K562 (cell line): ENCODE results near the gene C4orf54. TPM values are rescaled to one million over a fixed set of nuclear protein-coding genes. Genes with fewer than 3 reads are reported as not detected.
A peak's percentile ranks its signal among the peaks of the same experiment; 100 is the strongest.

Experiments
- ATAC-seq: fragments of 200-7000 bp; cut with Tn5 transposase; 3 replicates; pipeline ENCODE4 v1.9.1; 2020; ENCODE audit warnings: moderate library complexity
- BruUV-seq: library from RNA; stranded (reverse); fragments of 400-500 nt; replicated peaks from 2 replicates; lab custom pipeline; 2021; lab: Mats Ljungman, UMichigan
- CTCF ChIA-PET: fragments of 300-600 bp; formaldehyde crosslinking; extraction: SDS; loops from one replicate; lab custom pipeline; 2021; ENCODE audit warnings: low intra/inter-chr PET ratio; lab: Yijun Ruan, JAX
- POLR2A ChIA-PET: fragments of 300-600, 350-650 bp; sonication (Branson Sonifier 250); formaldehyde crosslinking; extraction: SDS; loops from one replicate; lab custom pipeline; 2021; ENCODE audit warnings: antibody characterized with exemption, inconsistent platforms; lab: Yijun Ruan, JAX
- DNase-seq, 4 experiments: peaks; one replicate each; pipeline versions ENCODE4 v3.0.0 to v3.0.0-alpha.2; 2011 to 2018; ENCODE audit warnings: low spot score in 3 of 4, mixed read lengths in 3 of 4; ENCODE audit errors: extremely low read depth in 1 of 4
- FAIRE-seq: peaks from 2 replicates; lab custom pipeline; 2011; peaks lifted over from hg19 to GRCh38; lab: Jason Lieb, UNC
- H2AFZ ChIP-seq: 2 replicates; pipeline ENCODE4 v1.6.0; 2011; ENCODE audit warnings: low read depth, low read length, control low read depth, inconsistent platforms
- H3K27ac ChIP-seq: fragments of 200-600 bp; 3 replicates; pipeline ENCODE4 v1.8.0; 2011; ENCODE audit warnings: low read depth, mild to moderate bottlenecking, control low read depth, inconsistent platforms, low read length, moderate library complexity, mixed read lengths; ENCODE audit errors: extremely low read depth
- H3K27me3 ChIP-seq, 2 experiments: fragments of 300-600 bp in 1 of 2; 2 replicates in 1 of 2; 3 replicates in 1 of 2; pipeline versions ENCODE4 v1.6.0 to v1.8.0; 2011; ENCODE audit warnings: inconsistent platforms in 2 of 2, low read length in 2 of 2, mild to moderate bottlenecking in 1 of 2, mixed read lengths in 1 of 2, moderate library complexity in 1 of 2; ENCODE audit not compliant: control insufficient read depth in 2 of 2, insufficient read depth in 2 of 2
- H3K36me3 ChIP-seq: fragments of 300-600 bp; 3 replicates; pipeline ENCODE4 v1.8.0; 2011; ENCODE audit warnings: mild to moderate bottlenecking, low read length, inconsistent platforms; ENCODE audit not compliant: control insufficient read depth, insufficient read depth
- H3K4me1 ChIP-seq, 2 experiments: fragments of 200-600 bp in 1 of 2; replicated peaks in 1 of 2; 2 replicates in 1 of 2; 3 replicates in 1 of 2; pipeline versions ENCODE4 v1.5.1 to v1.8.0; 2011; ENCODE audit warnings: inconsistent platforms in 2 of 2, low read length in 2 of 2, mild to moderate bottlenecking in 1 of 2, mixed read lengths in 1 of 2, moderate library complexity in 1 of 2; ENCODE audit not compliant: control insufficient read depth in 2 of 2, insufficient read depth in 2 of 2
- H3K4me2 ChIP-seq: 2 replicates; pipeline ENCODE4 v1.6.1; 2011; ENCODE audit warnings: low read length, control low read depth, inconsistent platforms, mixed read lengths; ENCODE audit not compliant: insufficient read depth
- H3K4me3 ChIP-seq: fragments of 200-600 bp; sonication (generic), shearing (Covaris generic); 2 replicates; pipeline ENCODE4 v1.5.1; 2016; ENCODE audit warnings: control low read depth, inconsistent platforms
- H3K79me2 ChIP-seq: fragments of 200-600 bp; 3 replicates; pipeline ENCODE4 v1.8.0; 2011; ENCODE audit warnings: low read length, inconsistent platforms; ENCODE audit not compliant: control insufficient read depth, insufficient read depth
- H3K9ac ChIP-seq, 2 experiments: 2 replicates each; pipeline versions ENCODE4 v1.6.0 to v1.6.1; 2011; ENCODE audit warnings: low read depth in 2 of 2, low read length in 2 of 2, control low read depth in 1 of 2, inconsistent platforms in 1 of 2, mild to moderate bottlenecking in 1 of 2, mixed read lengths in 1 of 2; ENCODE audit not compliant: insufficient read depth in 1 of 2
- H3K9me1 ChIP-seq: one replicate; pipeline ENCODE4 v1.6.0; 2011; ENCODE audit warnings: inconsistent platforms, mild to moderate bottlenecking, low read length, moderate library complexity; ENCODE audit not compliant: control insufficient read depth, insufficient read depth
- H3K9me3 ChIP-seq: replicated peaks from 2 replicates; pipeline ENCODE4 v1.5.1; 2011; ENCODE audit warnings: low read depth, low read length, inconsistent platforms; ENCODE audit not compliant: control insufficient read depth, insufficient read depth
- H4K20me1 ChIP-seq: replicated peaks from 2 replicates; pipeline ENCODE4 v1.6.1; 2011; ENCODE audit warnings: low read length, inconsistent platforms, mixed read lengths; ENCODE audit not compliant: control insufficient read depth, insufficient read depth
- BRCA1 ChIP-seq, 2 experiments: fragments of 450-650 bp in 1 of 2; sonication (generic) in 1 of 2; formaldehyde crosslinking in 1 of 2; IDR thresholded peaks; 2 replicates each; pipeline versions ENCODE4 v1.5.0 to v1.6.1; 2017 to 2020; ENCODE audit warnings: mild to moderate bottlenecking in 1 of 2, missing genetic modification reagents in 1 of 2
- CEBPB ChIP-seq: fragments of 450-650 bp; IDR thresholded peaks from 2 replicates; pipeline ENCODE4 v1.6.1; 2016; ENCODE audit warnings: missing genetic modification characterization, missing compliant biosample characterization
- CEBPG ChIP-seq, 3 experiments: fragments of 200-800 bp in 1 of 3; sonication (Bioruptor generic) in 1 of 3; sonication (generic) in 1 of 3; formaldehyde crosslinking in 1 of 3; IDR thresholded peaks in 2 of 3; conservative IDR thresholded peaks in 1 of 3; 2 replicates each; pipeline versions ENCODE4 v1.6.1 to v1.8.0; 2016 to 2022; ENCODE audit warnings: missing compliant biosample characterization in 2 of 3, missing genetic modification characterization in 2 of 3, mild to moderate bottlenecking in 1 of 3, missing genetic modification reagents in 1 of 3
- DMBX1 ChIP-seq: fragments of 250-450 bp; sonication (Bioruptor Pico); IDR thresholded peaks from 2 replicates; pipeline ENCODE4 v1.8.0; 2022; ENCODE audit warnings: inconsistent platforms, mild to moderate bottlenecking, moderate library complexity, borderline replicate concordance
- GATA2 ChIP-seq: sonication (generic); formaldehyde crosslinking; IDR thresholded peaks from 2 replicates; pipeline ENCODE4 v1.4.0; 2020; ENCODE audit warnings: mild to moderate bottlenecking, missing genetic modification reagents
- MAFK ChIP-seq: IDR thresholded peaks from 2 replicates; pipeline ENCODE4 v1.6.1; 2011; ENCODE audit warnings: low read length, improper control_type of control experiment
- MAZ ChIP-seq, 2 experiments: fragments of 450-650 bp in 1 of 2; sonication (generic) in 1 of 2; formaldehyde crosslinking; IDR thresholded peaks in 1 of 2; conservative IDR thresholded peaks in 1 of 2; 2 replicates each; pipeline versions ENCODE4 v1.4.0 to v1.5.0; 2020; ENCODE audit warnings: mild to moderate bottlenecking in 1 of 2, missing genetic modification reagents in 1 of 2
- POLR3A ChIP-seq: IDR thresholded peaks from 2 replicates; pipeline ENCODE4 v1.6.1; 2011; ENCODE audit warnings: borderline replicate concordance, mild to moderate bottlenecking, moderate library complexity; ENCODE audit not compliant: insufficient read length, insufficient read depth; ENCODE audit errors: extremely low read depth
- ZBTB5 ChIP-seq: fragments of 450-650 bp; IDR thresholded peaks from 2 replicates; pipeline ENCODE4 v1.6.1; 2017; ENCODE audit warnings: antibody characterized with exemption
- ZC3H11A ChIP-seq: IDR thresholded peaks from 2 replicates; pipeline ENCODE4 v1.6.1; 2012; ENCODE audit warnings: low read depth, low read length, improper control_type of control experiment
- ZC3H4 ChIP-seq: sonication (generic); formaldehyde crosslinking; IDR thresholded peaks from 2 replicates; pipeline ENCODE4 v1.9.0; 2021; ENCODE audit warnings: missing genetic modification reagents, borderline replicate concordance
- ZNF197 ChIP-seq: fragments of 200-800 bp; sonication (Bioruptor generic); IDR thresholded peaks from 2 replicates; pipeline ENCODE4 v1.6.1; 2016; ENCODE audit warnings: low read depth, missing genetic modification characterization, missing compliant biosample characterization
- ZNF518B ChIP-seq: fragments of 250-450 bp; sonication (Bioruptor Pico); IDR thresholded peaks from 2 replicates; pipeline ENCODE4 v1.5.0; 2021; ENCODE audit warnings: mild to moderate bottlenecking, moderate library complexity
- ZNF589 ChIP-seq: fragments of 200-800 bp; sonication (Bioruptor generic); IDR thresholded peaks from 2 replicates; pipeline ENCODE4 v1.6.1; 2016; ENCODE audit warnings: low read depth, missing genetic modification characterization, missing compliant biosample characterization
- WGBS: fragments of 100-300 bp; shearing (Covaris generic); methylation state at CpG from one replicate; pipeline ENCODE4 v1.1.6; 2016; ENCODE audit warnings: low coverage, mixed read lengths; ENCODE audit not compliant: insufficient coverage; ENCODE audit errors: missing lambda C conversion rate; 5-methylcytosine and 5-hydroxymethylcytosine counted together
- in situ Hi-C: fragments of 300-500 bp; cut with MboI; formaldehyde crosslinking; loops from 4 replicates; pipeline ENCODE4 v1.15.0; 2018; ENCODE audit warnings: inconsistent platforms, mixed read lengths
- intact Hi-C: fragments of 100-400 bp; cut with micrococcal nuclease; formaldehyde crosslinking; loops from 2 replicates; pipeline ENCODE4 v1.14.2; 2022
- polyA plus RNA-seq, 8 experiments: library from polyadenylated mRNA; depleted of rRNA in 4 of 8; stranded (reverse) in 5 of 8; unstranded in 3 of 8; fragments of >200 nt; fragmentation: Nextera tagmentation in 2 of 8; fragmentation: Illumina TruSeq in 1 of 8; extraction: Ambion mirVana in 2 of 8; extraction: Trizol in 1 of 8; gene quantifications; 2 replicates each; pipeline versions ENCODE4 v1.2.1 to v1.2.3, GENCODE V29; 2011 to 2014; ENCODE audit warnings: inconsistent platforms in 1 of 8, missing spikeins in 1 of 8
- total RNA-seq, 7 experiments: library from RNA; depleted of rRNA in 6 of 7; stranded (reverse); fragments of >200 nt in 6 of 7; fragmentation: Illumina TruSeq in 2 of 7; extraction: Trizol in 2 of 7; gene quantifications; 2 replicates each; pipeline versions ENCODE4 v1.2.1 to v1.2.3, GENCODE V29; 2011 to 2021; ENCODE audit warnings: low replicate concordance in 1 of 7
- TF ChIP-seq, protein P1 (sequence below): sonication (generic); formaldehyde crosslinking; IDR thresholded peaks from 2 replicates; pipeline ENCODE4 v1.8.1; 2023; ENCODE audit warnings: mild to moderate bottlenecking, missing genetic modification reagents

Gene C4orf54
- total and polyA plus RNA-seq, 9 of the 15 experiments (the other 6 are each of a cell fraction or from before 2014, with no cell fraction given), result not detected

- Histone ChIP-seq H3K79me2 (no peaks in the 10 kb centered on the region), H2AFZ (no peak overlapping the region), H3K9me3 (no peaks in the 10 kb centered on the region), H3K27me3 (no peaks in the 10 kb centered on the region), H3K4me1 (no peaks in the 10 kb centered on the region), H3K9ac (no peak overlapping the region), H3K9me1 (no peaks in the 10 kb centered on the region), H3K36me3 (no peaks in the 10 kb centered on the region), H3K27ac (no peak overlapping the region), H3K4me2 (no peak overlapping the region), H3K4me3 (no peak overlapping the region), H4K20me1 (no peaks in the 10 kb centered on the region)
- no TSS peak for BruUV-seq
- no peak for DNase-seq
- TF ChIP-seq CEBPG (CRISPR knock-in tag; IDR thresholded peaks at IDR 0.05), result no peak
- peak in 1 of 2 experiments; percentile 48; a peak in 1 of 4 replicates for TF ChIP-seq CEBPG (tag; conservative IDR thresholded peaks at IDR 0.05 in 1 of 2, IDR thresholded peaks at IDR 0.05 in 1 of 2)
- TF ChIP-seq ZC3H11A, result no peak
- no peak for TF ChIP-seq GATA2 (CRISPR knock-in tag)
- no peak for TF ChIP-seq MAZ (CRISPR knock-in tag; conservative IDR thresholded peaks at IDR 0.05 in 1 of 2, IDR thresholded peaks at IDR 0.05 in 1 of 2)
- no peak for TF ChIP-seq POLR3A
- peak; percentile 55; the same call in 1 of the 2 replicates for TF ChIP-seq CEBPB (tag)
- TF ChIP-seq DMBX1 (CRISPR knock-in tag), result no peak
- TF ChIP-seq ZNF197 (CRISPR knock-in tag), result no peak
- no peak for TF ChIP-seq ZNF518B
- TF ChIP-seq ZBTB5, result no peak
- TF ChIP-seq BRCA1 (IDR thresholded peaks at IDR 0.05), result no peak
- TF ChIP-seq BRCA1 (CRISPR knock-in tag; IDR thresholded peaks at IDR 0.05), result no peak
- no peak for TF ChIP-seq MAFK
- no peak for TF ChIP-seq ZC3H4
- no peak for TF ChIP-seq ZNF589 (CRISPR knock-in tag)
- TF ChIP-seq, protein P1, sequence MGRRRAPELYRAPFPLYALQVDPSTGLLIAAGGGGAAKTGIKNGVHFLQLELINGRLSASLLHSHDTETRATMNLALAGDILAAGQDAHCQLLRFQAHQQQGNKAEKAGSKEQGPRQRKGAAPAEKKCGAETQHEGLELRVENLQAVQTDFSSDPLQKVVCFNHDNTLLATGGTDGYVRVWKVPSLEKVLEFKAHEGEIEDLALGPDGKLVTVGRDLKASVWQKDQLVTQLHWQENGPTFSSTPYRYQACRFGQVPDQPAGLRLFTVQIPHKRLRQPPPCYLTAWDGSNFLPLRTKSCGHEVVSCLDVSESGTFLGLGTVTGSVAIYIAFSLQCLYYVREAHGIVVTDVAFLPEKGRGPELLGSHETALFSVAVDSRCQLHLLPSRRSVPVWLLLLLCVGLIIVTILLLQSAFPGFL (CRISPR knock-in tag), result no peak
- in situ Hi-C loops, result no loop called here
- ChIA-PET CTCF (no interaction called here), POLR2A (no interaction called here)
- no peak for FAIRE-seq
- ATAC-seq, result no peak
- intact Hi-C loops, result no loop called here
- WGBS, result 7% methylated on average over 2 of the region's 2 CpGs
These were observed 48.3 kb upstream of the C4orf54 start for GRCh38 chr4:99705891-99706290.
